Common myeloid progenitor, CD34-positive (primary cell): ENCODE results near the gene ROR1.

Experiments
- CTCF ChIA-PET: fragments of 350-600 bp; sonication (Branson Sonifier 250); formaldehyde crosslinking; loops from one replicate; lab custom pipeline; 2021; ENCODE audit warnings: antibody characterized with exemption; lab: Charles Lee
- POLR2A ChIA-PET: fragments of 350-600 bp; sonication (Branson Sonifier 250); formaldehyde crosslinking; loops from one replicate; lab custom pipeline; 2021; ENCODE audit warnings: antibody characterized with exemption; lab: Charles Lee
- DNase-seq, 3 donors: peaks; one replicate each; pipeline versions ENCODE4 v3.0.0 to v3.0.0-alpha.2; 2013
- H3K27ac ChIP-seq, 2 experiments: 1 replicate in 1 of 2; 2 replicates in 1 of 2; pipeline ENCODE4 v1.7.0; 2013; ENCODE audit warnings: inconsistent platforms in 2 of 2, low read length in 2 of 2, mild to moderate bottlenecking in 2 of 2, low read depth in 1 of 2, moderate library complexity in 1 of 2; ENCODE audit not compliant: severe bottlenecking in 2 of 2, insufficient read depth in 1 of 2, poor library complexity in 1 of 2
- H3K27me3 ChIP-seq, 5 experiments: replicated peaks in 2 of 5; 1 replicate in 3 of 5; 2 replicates in 2 of 5; pipeline versions ENCODE4 v1.6.1 to v1.7.0; 2013; ENCODE audit warnings: low read length in 4 of 5, mild to moderate bottlenecking in 2 of 5, moderate library complexity in 2 of 5, inconsistent platforms in 1 of 5; ENCODE audit not compliant: insufficient read depth in 5 of 5, control insufficient read depth in 4 of 5
- H3K36me3 ChIP-seq, 4 experiments: 1 replicate in 2 of 4; 2 replicates in 2 of 4; pipeline versions ENCODE4 v1.6.1 to v1.7.0; 2013; ENCODE audit warnings: low read length in 3 of 4, control low read depth in 1 of 4, mild to moderate bottlenecking in 1 of 4; ENCODE audit not compliant: control insufficient read depth in 4 of 4, insufficient read depth in 4 of 4
- H3K4me1 ChIP-seq, 4 experiments: 1 replicate in 3 of 4; 2 replicates in 1 of 4; pipeline versions ENCODE4 v1.6.1 to v1.7.1; 2013; ENCODE audit warnings: low read length in 3 of 4, mild to moderate bottlenecking in 3 of 4, control low read depth in 1 of 4, inconsistent platforms in 1 of 4, moderate library complexity in 1 of 4; ENCODE audit not compliant: control insufficient read depth in 4 of 4, insufficient read depth in 4 of 4; ENCODE audit errors: control extremely low read depth in 1 of 4
- H3K4me3 ChIP-seq, 7 experiments: 1 replicate in 4 of 7; 2 replicates in 3 of 7; pipeline versions ENCODE4 v1.5.1 to v1.7.0; 2013; ENCODE audit warnings: mild to moderate bottlenecking in 7 of 7, low read length in 6 of 7, moderate library complexity in 6 of 7, inconsistent platforms in 2 of 7, low read depth in 2 of 7, control low read depth in 1 of 7; ENCODE audit not compliant: insufficient read depth in 4 of 7, control insufficient read depth in 1 of 7; ENCODE audit errors: extremely low read depth in 1 of 7
- H3K9me3 ChIP-seq, 5 experiments: 1 replicate in 4 of 5; 2 replicates in 1 of 5; pipeline versions ENCODE4 v1.6.1 to v1.7.1; 2013; ENCODE audit warnings: low read length in 4 of 5, mild to moderate bottlenecking in 2 of 5, inconsistent platforms in 1 of 5, low read depth in 1 of 5, moderate library complexity in 1 of 5; ENCODE audit not compliant: control insufficient read depth in 4 of 5, insufficient read depth in 2 of 5; ENCODE audit errors: control extremely low read depth in 1 of 5
- WGBS: methylation state at CpG from one replicate; pipeline ENCODE4 v1.1.5; 2013; ENCODE audit not compliant: insufficient coverage; 5-methylcytosine and 5-hydroxymethylcytosine counted together

ROR1 gene

DNA sequence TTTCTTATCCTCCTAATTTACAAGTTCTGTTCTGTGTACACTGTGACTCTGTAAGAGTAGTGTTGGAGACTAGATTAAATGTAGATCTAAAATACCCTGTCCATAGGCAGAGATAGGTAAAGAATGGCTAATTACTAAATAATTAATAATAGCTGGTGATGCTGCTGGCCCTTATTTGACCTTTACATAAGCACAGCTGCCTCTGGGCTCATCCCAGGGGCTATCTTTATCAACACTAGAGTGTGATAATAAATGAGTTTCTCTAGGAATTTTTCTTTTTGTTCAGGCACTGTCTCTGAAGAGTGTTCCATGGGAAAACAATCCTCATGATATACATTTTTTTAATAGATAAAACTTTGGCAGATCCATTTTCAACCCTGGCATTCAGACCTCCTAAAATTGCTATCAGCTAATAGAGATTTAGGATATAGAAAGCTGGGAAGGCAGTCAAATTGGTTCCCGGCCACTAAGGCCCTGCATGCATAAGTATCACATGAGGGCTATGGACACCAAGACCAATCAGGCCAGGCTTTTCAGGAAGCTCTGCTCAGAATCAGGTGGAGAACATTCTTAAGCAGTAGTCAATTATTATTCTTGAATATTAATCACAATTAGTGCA, 107.2 kb downstream of the ROR1 start:
- no peaks in the 10 kb centered on the region for H3K27me3 ChIP-seq
- H3K9me3 ChIP-seq = no peaks in the 10 kb centered on the region
- no peaks in the 10 kb centered on the region for H3K4me1 ChIP-seq
- WGBS = 100% methylated on average over 1 of the region's 1 CpG
- H3K27ac ChIP-seq = no peak overlapping the region
- ChIA-PET POLR2A (no interaction called here), CTCF (no interaction called here)
- DNase-seq = no peak
- no peaks in the 10 kb centered on the region for H3K36me3 ChIP-seq
- no peak overlapping the region for H3K4me3 ChIP-seq

DNA sequence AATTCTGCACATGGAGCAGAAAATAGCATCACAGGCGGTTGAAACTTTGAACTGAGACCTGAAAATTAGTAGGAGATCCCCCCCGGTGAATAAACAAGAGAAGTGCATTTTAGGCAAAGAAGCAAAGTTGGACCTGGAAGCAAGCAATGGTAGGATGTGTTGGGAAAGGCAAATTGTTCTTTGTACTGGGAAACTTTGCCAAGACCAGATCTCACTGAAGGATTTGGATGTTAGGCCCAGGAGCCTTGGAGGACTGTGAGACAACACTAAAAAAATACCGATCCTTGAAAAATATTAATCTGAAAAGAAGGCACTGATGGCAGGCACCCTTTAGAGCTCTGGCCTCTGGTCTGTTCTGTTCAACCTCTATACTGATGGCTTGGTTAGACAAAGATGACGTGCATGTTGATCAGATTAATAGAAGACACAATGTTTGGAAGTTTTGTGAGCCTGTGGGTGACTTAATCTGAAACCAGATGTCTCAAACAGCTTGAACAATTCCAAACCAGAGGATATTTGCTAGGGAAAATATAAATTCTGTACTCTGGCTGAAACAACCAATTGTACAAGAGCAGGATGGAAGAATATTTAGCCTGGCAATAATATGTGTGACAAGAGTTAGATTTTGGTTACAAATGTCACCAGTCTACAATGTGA, 108.4 kb downstream of the ROR1 start:
- CTCF ChIA-PET = no interaction called here
- no peak overlapping the region for H3K27ac ChIP-seq
- DNase-seq = no peak
- no peaks in the 10 kb centered on the region for H3K36me3 ChIP-seq
- H3K27me3 ChIP-seq = no peaks in the 10 kb centered on the region
- 97% methylated on average over 3 of the region's 4 CpGs for WGBS
- H3K4me1 ChIP-seq = no peaks in the 10 kb centered on the region
- no peaks in the 10 kb centered on the region for H3K9me3 ChIP-seq
- no peak overlapping the region for H3K4me3 ChIP-seq
- POLR2A ChIA-PET = interaction anchor here (0.6 kb wide), 1 partner anchor 13 kb away, joined by 3 read pairs; no protein-coding TSS in a partner anchor

- H3K4me3 ChIP-seq = no peak overlapping the region
- no peaks in the 10 kb centered on the region for H3K4me1 ChIP-seq
- no peak for DNase-seq
- H3K9me3 ChIP-seq = no peaks in the 10 kb centered on the region
- H3K27me3 ChIP-seq = no peaks in the 10 kb centered on the region
- no peak overlapping the region for H3K27ac ChIP-seq
- ChIA-PET POLR2A (no interaction called here), CTCF (no interaction called here)
- no peaks in the 10 kb centered on the region for H3K36me3 ChIP-seq
- WGBS = 90% methylated on average over 6 of the region's 6 CpGs
These were observed 109.8 kb downstream of the ROR1 start for GRCh38 chr1:63883494-63884235.

DNA sequence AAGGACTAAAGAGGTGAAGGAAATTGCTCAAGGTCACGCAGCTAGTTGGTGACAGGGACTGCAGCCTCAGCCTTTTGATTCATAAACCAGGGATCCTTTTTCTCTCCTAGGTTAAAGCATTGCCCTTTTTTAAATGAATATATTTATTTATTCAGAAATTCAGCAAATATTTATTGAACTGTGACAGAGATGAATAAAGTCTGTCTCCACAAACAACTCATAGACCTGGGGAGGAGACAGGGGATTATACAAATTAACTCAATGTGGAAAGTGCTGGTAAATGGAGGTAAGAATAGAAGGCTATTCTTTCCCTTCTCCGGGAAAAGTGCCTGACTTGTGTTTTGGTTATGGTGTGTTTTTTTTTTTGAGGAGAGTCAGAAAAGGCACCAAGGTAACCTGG, 110.7 kb downstream of the ROR1 start:
- Histone ChIP-seq H3K4me3 (no peak overlapping the region), H3K27ac (no peak overlapping the region), H3K9me3 (no peaks in the 10 kb centered on the region), H3K4me1 (no peaks in the 10 kb centered on the region), H3K36me3 (no peaks in the 10 kb centered on the region), H3K27me3 (no peaks in the 10 kb centered on the region)
- DNase-seq = no peak
- WGBS = 100% methylated on average over 1 of the region's 2 CpGs
- ChIA-PET CTCF (no interaction called here), POLR2A (no interaction called here)

GRCh38 chr1:63885899-63886298, 112.1 kb downstream of the ROR1 start:
- no peaks in the 10 kb centered on the region for H3K9me3 ChIP-seq
- CTCF ChIA-PET = interaction anchor here (1.0 to 1.3 kb wide), 2 partner anchors 48 to 252 kb away, joined by 3 to 4 read pairs; no protein-coding TSS in a partner anchor
- no peaks in the 10 kb centered on the region for H3K27me3 ChIP-seq
- H3K27ac ChIP-seq = no peak overlapping the region
- no peak for DNase-seq
- WGBS = 97% methylated on average over 9 of the region's 10 CpGs
- POLR2A ChIA-PET = no interaction called here
- H3K4me1 ChIP-seq = no peaks in the 10 kb centered on the region
- H3K36me3 ChIP-seq = no peaks in the 10 kb centered on the region
- H3K4me3 ChIP-seq = no peak overlapping the region

DNA sequence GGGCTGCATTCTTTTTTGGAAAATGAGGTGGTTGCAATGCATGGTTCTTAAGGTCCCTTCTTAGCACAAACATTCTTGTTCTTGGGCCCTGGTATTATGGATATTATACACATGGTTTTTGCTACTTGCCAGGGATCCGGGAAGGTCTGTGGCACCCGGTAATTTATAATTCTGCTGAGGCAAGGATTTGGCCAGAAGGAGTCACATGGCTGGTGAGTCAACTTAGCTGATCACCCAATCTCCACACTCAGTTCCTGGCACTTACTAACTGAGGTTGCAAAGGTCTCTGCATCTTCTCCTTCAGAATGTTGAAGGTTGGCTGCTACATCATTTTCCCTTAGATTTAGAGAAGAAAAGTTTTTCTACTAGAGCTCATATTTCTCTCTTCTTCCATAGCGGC, 112.5 kb downstream of the ROR1 start:
- CTCF ChIA-PET = interaction anchor here (1.0 to 1.3 kb wide), 2 partner anchors 48 to 251 kb away, joined by 3 to 4 read pairs; no protein-coding TSS in a partner anchor
- 94% methylated on average over 2 of the region's 3 CpGs for WGBS
- Histone ChIP-seq H3K27ac (no peak overlapping the region), H3K36me3 (no peaks in the 10 kb centered on the region), H3K27me3 (no peaks in the 10 kb centered on the region), H3K9me3 (no peaks in the 10 kb centered on the region), H3K4me1 (no peaks in the 10 kb centered on the region), H3K4me3 (no peak overlapping the region)
- no peak for DNase-seq
- POLR2A ChIA-PET = no interaction called here

- CTCF ChIA-PET = no interaction called here
- Histone ChIP-seq H3K4me3 (no peak overlapping the region), H3K4me1 (no peaks in the 10 kb centered on the region), H3K27ac (no peak overlapping the region), H3K27me3 (no peaks in the 10 kb centered on the region), H3K9me3 (no peaks in the 10 kb centered on the region), H3K36me3 (no peaks in the 10 kb centered on the region)
- 100% methylated on average over 1 of the region's 2 CpGs for WGBS
- no peak for DNase-seq
- POLR2A ChIA-PET = no interaction called here
These were observed 114.0 kb downstream of the ROR1 start for GRCh38 chr1:63887809-63888208.
